GM21447 (cell line): ENCODE results near the gene ENO3.

Experiments
- ATAC-seq: cut with Tn5 transposase; IDR thresholded peaks from one replicate; pipeline ENCODE4 v1.9.1; 2021; ENCODE audit not compliant: unreplicated experiment

ENO3 gene

DNA sequence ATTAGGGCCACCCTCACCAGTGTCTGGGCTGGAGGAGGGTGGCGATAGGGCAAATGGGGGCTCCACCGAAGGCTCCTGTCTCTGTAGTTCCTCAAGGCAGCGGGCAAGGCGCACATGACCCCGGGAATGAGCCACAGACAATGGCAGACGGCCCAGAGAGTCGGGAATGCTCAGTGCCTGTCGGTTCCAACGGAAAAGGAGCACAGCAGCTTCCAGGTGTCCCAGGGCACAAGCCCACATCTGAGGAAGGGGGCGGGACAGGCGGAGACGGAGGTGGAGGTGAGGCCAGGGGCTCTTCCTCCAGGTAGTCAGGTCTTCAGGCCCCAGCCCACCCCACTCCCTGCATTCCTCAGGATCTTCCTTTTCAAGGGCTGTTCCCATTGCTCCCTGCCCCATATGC is 21.8 kb downstream of the ENO3 start:
- ATAC-seq = no peak

DNA sequence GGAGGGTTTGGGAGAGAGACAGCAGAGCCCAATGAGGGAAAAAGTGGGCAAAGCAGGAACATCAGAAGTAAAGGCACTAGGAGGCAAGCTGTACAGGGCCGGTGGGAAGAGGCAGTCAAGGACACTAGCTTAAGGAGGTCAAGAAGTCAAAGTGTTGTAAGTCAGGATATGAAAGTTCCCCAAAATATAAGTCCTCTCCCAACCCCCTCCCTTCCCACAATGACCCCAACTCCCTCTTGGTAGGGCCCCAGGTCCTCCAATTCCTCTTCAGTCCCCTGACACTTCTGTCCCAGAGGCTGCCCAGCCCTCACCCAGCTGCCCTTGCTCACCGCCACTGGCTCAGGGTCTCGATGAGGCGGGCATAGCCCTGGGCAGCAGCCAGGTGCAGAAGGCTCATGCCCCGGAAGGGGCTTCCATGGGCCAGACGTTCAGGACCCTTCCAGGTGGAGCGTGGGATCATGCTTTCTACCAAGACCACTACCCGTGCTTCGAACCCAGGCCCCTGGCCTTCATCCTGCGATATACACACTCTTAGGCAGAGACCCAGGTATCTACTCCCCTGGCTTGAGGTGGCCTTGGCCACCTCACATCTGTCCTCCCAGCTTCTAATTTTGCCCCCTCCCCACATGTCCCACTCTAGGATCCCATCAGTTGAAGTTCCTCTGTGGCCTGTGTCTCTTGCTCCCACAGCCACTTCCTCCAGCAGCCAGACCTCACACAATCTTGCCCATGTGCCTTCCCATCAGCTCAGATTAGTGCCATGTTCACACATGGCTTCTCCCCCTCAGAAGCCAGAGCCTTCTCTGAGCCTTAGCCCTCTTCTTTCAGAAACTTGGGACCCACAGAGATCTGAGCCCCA is 22.6 kb downstream of the ENO3 start:
- no peak for ATAC-seq

DNA sequence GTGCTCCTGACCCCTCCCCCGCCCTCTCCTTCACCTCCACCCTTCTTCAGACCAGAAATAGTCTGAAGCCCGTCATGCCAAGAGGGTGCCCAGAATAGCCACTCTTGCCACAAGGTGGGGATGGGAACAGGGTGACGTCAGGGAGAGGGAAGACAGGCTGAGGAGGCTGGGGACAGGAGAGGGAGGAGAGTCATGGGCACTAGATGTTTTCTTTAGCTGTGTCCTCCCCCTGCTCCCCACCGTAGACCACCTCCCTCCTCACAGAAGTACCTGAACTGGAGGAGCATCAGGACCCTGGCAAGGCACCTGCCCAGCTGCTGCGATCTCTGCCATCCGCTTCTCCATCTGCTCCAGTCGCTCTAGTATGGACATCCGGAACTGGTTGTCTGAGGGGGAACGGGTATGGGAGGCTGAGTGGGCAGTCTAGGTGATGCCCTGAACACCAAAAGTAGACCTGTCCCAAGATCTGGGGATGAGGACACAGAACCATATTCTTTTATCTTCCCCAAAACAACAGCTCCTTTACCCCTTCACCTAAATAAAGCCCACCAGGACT is 23.3 kb downstream of the ENO3 start:
- no peak for ATAC-seq

DNA sequence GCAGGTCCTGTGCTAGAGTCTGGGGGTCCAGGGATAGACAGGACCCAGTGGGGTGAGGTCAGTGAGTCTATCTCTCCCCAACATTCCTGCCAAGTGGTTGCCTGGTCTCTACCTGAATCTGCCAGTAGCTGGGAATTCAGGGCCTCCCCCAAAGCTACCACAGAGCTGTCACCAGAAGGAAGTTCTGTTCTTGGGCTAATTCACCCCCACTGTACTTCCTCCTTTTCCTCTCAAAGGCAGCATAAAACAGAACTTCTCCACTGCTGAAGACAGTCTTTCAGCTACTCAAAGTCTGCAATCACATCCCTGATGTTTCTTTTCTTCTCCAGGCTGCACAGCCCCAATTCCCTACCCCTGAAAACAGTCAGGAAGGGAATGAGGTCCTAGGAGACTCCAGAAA is 27.8 kb downstream of the ENO3 start:
- ATAC-seq = no peak

DNA sequence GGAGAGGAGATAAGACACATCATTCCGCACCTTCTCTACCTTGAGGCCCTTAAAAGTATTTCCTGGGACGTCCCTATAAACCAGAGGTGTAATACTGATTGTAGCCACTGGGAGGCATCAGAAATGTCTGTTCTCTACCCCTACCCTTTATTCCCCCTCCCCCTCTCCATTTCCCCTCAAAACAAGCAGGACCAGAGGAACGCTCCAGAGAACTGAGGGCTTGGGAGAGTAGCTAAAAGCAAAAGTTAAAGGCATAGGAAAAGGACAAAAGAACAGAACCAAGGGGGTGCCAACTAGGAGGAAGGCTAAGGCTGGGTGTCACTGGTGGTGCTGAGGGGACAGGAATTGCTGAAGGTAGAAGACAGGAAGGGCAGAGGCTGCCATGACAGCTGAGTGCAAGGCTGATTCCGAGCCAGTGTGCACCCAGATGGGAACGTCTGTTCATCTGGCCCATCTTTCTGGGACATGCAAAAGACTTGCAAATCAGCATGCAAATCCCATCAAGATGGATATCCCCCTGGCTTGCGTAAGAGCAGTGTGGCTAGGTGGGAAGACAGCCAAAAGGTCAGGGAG is 29.8 kb downstream of the ENO3 start:
- no peak for ATAC-seq

DNA sequence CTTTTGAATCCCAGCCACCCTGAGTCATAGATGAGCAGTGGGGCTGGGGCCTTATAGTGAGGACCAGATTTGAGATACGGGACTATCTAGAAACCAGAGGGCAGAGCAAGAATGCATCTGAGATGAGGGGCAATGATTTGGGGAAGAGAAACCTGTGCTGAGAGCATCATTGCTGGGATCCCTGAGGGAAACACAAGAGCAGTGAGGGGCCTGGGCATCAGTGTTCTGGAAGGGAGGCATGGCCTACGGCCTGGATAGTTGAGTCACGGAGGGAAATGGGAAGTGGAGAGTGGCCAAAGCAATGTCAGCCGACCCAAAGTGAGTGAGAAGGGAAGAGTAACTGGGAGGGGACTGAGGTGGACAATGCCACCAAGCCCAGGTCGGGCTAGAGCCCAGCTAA is 31.4 kb downstream of the ENO3 start:
- ATAC-seq = no peak

DNA sequence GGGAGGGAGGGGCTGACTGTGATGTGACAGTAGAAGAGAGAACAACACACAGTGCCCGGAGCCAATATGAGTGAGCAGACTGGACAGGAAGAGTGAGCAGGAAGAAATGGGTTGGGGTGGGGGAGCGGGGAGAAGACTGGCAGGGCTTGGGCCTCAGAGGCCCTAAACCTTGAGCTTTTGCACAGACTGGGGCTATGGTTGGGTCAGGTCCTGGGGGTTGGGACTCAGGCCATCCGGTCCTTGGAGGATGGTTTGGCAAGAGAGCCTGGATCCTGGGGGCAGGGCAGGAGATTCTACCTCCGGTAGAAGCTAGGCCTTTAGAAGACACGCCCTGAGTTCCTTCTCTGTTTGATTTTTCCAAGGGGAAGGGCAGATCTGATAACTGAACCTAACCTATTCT is 35.5 kb downstream of the ENO3 start:
- no peak for ATAC-seq

DNA sequence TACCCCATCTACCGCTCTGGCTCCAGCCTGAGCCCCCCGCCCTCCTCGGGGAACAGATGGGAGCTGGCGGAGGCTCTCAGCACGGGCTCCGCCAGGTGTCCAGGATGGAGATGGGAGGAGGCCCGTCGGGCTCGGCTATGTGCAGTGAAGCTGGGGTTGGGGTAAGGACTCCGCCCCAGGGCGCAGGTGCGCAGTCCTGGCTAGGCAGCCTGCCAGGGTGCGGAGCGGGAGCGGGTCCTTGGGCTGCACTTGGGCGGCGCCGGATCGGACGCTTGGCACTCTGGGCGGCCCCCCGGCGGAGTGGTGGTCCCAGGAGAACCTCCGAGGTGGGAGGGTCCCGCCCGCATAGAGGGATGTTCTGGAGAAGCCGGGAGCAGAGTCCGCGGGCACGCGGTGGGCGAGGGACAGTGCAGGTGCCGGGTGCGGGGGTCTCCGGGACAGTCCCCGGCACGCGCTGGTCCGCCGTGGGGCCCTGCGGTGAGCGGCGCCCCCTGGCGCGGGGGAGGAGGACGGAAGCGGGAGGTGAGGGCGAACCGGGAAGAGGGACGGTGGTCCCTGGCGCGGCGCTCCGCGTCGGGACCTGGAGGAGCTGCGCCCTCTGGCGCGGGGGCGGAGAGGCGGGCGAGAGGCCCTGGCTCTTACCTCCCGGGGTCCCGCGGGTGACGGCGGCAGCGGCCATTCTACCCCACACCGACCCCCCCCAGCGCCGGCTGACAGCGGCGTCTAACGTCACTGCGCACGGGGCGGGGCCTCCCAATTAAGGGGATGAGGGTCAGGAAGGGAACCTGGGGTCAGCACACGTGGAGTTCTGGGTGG is 36.2 kb downstream of the ENO3 start, which contains the start of gene CAMTA2:
Gene CAMTA2, minus strand, starts transcription at position 725 of the 816 bp plus-strand sequence. CDS start 1,453 bp downstream, outside the sequence.
- ATAC-seq = peak; percentile 66

DNA sequence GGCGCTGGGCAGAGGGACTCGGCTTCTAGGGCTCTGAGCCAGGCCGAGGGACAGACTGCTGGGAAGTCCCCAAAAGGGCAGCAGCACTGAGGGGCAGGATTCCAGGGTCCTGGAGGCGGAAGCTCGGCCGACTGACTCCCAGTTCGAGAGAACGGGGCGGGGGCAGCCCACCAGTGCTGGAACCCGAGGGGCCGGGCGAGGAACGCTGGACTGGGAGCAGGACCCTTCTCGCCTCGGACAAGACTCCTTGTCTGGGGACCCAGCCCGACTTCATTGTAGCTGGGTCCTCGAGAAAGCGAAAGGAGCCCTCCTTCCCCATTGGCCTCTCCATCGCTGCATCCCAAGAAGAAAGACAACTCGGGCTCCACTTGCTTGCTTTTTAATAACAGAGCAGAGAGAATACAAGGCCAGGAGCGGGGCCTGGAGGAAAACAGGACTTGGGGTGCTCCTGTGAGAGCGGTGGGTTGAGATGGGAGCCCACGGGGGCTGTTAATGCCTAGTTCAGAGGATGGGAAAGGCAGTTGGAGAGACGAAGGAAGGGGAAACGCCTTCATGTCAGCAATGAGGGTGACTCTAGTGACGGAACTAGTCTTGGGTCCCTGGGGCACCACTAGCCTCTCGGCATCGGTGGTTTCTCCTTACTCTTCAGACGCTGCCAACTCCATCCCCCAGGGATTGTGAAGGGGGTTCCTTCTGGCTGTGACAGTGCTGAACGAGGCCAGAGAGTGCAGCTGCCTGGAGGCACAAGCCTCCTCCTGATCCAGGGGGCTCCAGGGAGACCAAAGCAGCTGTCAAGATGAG is 37.0 kb downstream of the ENO3 start:
- no peak for ATAC-seq

DNA sequence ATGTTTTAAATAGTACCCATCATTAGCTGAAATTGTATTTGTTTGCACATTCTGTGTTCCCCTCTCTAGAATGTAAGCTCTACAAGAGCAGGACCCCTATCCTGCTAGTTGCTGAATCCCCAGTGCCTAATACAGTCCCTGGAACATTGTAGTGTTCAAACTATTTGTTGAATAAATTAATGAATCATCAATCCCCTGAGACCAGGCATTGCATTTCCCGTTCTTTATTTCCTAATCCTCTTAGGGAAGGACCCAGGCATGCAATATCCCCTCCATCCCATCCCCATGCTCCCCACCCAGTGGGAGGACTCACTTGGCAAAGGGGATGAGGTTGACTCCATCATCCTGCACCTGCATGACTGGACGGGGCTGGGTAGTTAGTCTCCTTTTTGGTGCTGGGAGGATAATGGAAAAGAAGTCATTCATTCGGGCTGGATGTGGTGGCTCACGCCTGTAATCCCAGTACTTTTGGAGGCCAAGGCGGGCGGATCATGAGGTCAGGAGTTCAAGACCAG is 43.2 kb downstream of the ENO3 start:
- no peak for ATAC-seq

DNA sequence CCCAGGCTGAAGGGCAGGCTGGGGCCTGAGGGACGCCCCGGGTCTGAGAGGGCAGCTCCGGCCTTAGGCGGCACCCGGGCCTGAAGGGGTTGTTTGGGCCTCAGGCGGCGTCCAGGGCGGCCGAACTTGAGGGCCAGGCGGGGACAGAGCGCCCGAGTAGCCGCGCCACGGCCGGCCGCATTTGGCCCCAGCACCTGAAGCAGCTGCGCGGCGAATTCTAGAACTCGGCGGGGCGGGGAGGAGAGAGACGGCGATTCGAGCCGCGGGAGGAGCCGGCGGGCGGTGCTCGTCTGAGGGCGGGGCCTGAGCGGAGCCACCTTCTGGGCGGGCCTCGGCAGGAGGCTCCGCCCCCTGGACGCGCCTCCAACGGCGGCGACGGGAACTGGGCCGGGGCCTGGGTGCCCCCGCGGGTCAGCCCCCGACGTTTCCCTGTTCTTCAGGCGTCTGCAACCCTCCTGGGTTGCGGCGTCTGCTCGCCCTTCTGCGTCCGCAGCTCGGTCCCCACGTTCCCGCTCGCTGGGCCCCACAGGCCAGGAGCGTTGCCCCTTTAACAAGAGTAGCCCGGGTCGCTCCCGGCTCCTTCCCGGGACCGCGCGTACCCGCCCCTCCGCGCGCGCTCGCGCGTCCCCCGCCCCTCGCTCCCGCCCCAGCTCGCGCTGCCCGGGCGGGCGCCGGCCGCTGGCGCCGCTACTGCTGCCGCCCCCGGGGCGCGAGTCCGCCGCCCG is 46.5 kb downstream of the ENO3 start, which contains the start of the genes INCA1 and KIF1C:
Gene INCA1, minus strand, starts transcription at position 221 of the 725 bp plus-strand sequence. CDS start 3,085 bp downstream, outside the sequence.
Gene KIF1C, plus strand, starts transcription at position 649 of the 725 bp plus-strand sequence. CDS start 2,297 bp downstream, outside the sequence.
- peak; percentile 65 for ATAC-seq

DNA sequence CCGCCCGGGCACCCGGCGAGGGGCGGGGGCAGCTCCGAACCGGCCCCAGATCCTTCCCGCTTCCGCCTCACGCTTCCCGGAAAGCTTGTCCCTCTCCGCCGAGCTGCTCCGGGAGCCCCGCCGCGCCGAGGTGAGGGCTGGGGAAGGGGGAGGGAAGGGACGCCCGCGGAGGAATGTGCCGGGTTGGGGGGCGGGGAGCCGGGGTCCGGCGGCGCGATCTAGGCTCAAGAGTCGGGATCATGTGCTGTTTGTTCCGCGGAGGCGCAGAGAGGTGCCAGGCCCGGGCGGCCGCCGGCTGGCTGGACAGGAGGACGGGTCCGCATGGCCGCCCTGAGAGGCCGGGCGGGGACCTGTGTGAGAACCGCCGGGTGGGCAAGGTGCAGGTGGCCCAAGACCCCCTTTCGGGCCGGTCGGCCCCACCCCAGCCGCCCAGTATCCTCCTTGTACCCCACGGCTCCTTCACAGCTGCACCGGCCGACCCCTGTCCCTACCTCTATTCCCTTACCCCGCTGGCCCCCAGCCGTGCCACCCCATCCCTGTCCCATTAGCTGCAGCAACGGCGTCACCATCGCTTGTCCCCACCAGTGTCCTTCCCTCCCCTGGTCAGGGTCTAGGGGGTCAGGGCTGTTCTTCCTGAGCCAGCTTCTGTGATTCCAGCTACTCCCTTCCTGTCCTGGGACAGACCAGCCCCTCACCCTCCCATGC is 47.3 kb downstream of the ENO3 start:
- peak; percentile 12 for ATAC-seq

DNA sequence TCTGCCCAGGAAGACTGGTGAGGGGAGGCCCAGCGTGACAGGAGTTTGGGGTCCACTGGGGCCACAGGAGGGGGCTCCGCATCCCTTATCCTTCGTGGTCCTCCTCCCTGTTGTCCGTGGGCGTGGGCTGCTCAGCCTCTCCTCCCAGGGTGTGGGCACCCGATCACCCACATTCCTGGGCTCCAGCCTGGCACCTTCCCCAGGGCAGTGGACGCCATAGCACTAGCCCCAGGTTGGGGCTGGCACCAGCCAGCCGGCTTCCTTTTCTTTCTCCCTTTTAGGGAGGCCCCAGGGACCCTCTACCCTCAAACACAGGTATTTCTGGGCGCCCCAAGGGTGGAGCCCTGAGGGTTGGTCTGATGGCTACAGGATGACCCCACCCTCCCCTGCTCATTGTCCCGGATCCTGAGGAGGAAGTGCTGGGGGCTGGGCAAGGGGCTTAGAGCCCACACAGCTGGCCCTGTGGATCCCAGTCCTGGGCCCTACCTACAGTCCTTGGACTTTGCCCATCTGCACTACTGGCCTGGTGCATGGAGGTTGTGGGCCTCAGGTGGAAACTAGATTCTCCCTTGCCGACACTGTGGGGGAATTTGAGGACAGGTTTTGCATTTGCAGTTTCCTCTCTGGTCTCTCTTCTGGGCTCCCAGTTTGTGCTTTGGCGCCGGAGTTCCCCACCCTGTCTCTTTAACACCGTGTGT is 48.0 kb downstream of the ENO3 start:
- ATAC-seq = no peak

DNA sequence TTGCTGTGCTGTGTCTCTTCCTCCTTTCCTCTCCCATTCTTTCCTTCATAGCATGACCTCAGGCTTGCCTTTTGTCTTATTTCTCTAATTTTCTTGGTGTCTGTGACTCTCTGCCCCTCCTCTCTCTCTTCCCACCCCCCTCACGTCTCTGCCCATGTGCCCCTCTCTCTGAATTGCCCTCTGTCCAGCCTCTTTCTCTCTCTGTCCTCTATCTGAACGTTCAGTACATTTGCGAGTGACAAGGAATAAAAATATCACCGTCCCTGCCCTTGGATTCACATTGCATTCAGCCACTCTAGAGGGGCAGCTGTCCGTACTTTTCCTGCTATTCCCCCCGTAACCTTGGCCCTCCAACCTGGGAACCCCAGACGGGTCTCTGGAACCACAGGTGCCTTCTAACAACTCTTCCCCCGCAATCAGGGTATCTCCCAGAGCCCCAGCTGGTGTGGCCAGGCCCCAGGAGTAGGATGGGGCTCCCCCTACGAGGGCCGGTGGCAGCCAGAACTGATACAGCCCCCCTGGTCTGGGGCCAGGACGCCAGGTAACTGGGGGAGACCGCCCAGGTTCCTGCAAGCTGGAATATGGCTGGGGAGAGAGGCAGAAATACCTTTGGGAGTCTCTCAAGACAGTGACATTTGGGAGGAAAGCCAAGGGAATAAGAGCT is 48.6 kb downstream of the ENO3 start:
- no peak for ATAC-seq

DNA sequence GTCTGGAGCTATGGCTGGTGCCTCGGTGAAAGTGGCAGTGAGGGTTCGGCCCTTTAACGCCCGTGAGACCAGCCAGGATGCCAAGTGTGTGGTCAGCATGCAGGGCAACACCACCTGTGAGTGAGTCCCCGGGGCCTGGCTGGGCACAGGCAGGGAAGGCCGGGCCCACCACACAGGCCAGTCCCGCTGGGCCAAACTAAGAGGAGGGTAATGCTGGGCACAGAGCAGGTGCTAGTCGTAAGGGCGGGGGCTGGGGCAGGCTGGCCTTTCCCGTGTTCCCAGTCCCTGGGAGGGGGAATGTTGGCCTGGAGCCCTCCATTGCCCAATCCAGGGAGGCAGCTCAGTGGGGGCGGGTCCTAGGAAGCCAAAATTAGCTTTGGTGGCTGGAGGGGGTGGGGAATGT is 49.3 kb downstream of the ENO3 start:
- no peak for ATAC-seq

DNA sequence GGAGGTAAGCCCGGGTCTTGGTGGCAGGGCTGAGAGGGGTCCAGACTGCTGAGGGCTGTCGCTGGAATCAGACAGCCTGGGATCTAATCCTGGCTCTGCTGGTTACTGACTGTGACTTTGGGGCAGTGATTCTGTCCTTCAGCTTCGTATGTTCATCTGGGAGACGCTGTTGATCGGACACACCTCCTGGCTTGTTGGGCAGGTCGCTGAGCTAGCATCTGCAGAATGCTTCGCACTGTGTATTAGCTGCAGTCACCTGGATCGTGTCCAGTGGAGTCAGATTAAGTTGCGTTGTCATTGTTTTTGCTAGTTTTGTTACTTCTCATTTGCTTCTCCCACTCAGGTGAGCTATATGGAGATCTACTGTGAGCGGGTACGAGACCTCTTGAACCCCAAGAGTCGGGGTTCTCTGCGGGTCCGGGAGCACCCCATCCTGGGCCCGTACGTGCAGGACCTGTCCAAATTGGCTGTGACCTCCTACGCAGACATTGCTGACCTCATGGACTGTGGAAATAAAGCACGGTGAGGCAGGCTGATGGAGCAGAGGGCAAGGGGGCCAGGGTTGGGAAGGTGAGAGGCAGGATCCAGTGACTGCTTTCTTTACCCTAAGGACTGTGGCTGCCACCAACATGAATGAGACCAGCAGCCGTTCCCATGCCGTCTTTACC is 51.3 kb downstream of the ENO3 start:
- no peak for ATAC-seq

DNA sequence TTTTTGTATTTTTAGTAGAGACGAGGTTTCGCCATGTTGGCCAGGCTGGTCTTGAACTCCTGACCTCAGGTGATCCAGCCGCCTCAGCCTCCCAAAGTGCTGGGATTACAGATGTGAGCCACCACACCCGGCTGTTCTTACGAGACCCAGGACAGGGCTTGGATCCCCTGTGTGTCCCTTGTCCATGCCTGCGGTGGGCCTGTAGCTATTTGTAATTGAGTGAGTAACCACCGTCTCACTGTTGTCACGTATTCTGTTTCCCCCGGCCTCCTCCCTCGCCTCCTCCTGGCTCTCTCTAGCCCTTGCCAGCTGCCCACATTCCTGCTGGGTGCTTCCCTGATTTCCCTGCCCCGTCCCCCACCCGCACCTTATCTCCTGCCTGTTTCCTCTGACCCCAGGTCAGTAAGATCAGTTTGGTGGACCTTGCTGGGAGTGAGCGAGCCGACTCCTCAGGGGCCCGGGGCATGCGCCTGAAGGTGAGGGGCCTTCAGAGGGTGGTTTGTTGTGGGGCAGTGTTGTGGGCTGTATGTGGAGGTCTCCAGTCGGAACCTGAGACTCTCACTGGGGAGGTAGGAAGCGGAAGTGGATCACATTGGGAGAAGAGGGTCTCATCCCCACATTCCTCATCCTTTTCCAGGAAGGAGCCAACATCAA is 52.4 kb downstream of the ENO3 start:
- no peak for ATAC-seq
